GM20431 (cell line): Measurements from ENCODE around the gene UBTD1.
"Not testable (repeated sequence)": the region's sequence is repeated elsewhere in the genome, so short reads cannot be mapped to it uniquely, and the experiment has no call there.

Experiments
- in situ Hi-C: fragments of 300-500 bp; cut with MseI, MboI; formaldehyde crosslinking; loops from one replicate; pipeline ENCODE4 v1.15.0; 2020; ENCODE audit warnings: low sequenced_read_pairs; ENCODE audit not compliant: unreplicated experiment

Gene UBTD1

GRCh38 chr10:97554336-97554735, 55.6 kb downstream of the UBTD1 start:
- in situ Hi-C loops = not testable (repeated sequence)

GRCh38 chr10:97555541-97555940, 56.8 kb downstream of the UBTD1 start:
- in situ Hi-C loops = not testable (repeated sequence)

GRCh38 chr10:97560731-97561381, 62.1 kb downstream of the UBTD1 start:
- in situ Hi-C loops = not testable (repeated sequence)

GRCh38 chr10:97561386-97562077, 62.8 kb downstream of the UBTD1 start:
- in situ Hi-C loops = not testable (repeated sequence)

GRCh38 chr10:97562329-97562728, 63.6 kb downstream of the UBTD1 start:
- in situ Hi-C loops = not testable (repeated sequence)

- in situ Hi-C loops = no loop called here
Observed at GRCh38 chr10:97563337-97563736, 64.6 kb downstream of the UBTD1 start.

- in situ Hi-C loops = no loop called here
Observed at GRCh38 chr10:97564776-97565175, 66.1 kb downstream of the UBTD1 start.

- in situ Hi-C loops = no loop called here
Observed at GRCh38 chr10:97566336-97566996, 67.7 kb downstream of the UBTD1 start.

GRCh38 chr10:97567891-97568290, 69.2 kb downstream of the UBTD1 start:
- in situ Hi-C loops = no loop called here

- in situ Hi-C loops = no loop called here
Observed at GRCh38 chr10:97570146-97570788, 71.5 kb downstream of the UBTD1 start.

- in situ Hi-C loops = no loop called here
Observed at GRCh38 chr10:97570789-97571471, 72.2 kb downstream of the UBTD1 start.

- in situ Hi-C loops = no loop called here
Observed at GRCh38 chr10:97571622-97572021, 72.9 kb downstream of the UBTD1 start.

GRCh38 chr10:97572214-97572989, 73.7 kb downstream of the UBTD1 start, which contains the start of gene ANKRD2:
ANKRD2 (plus strand) TSS chr10:97572779; CDS start chr10:97572789, 10 bp downstream.
- in situ Hi-C loops = no loop called here

- in situ Hi-C loops = no loop called here
Observed at GRCh38 chr10:97573021-97573420, 74.3 kb downstream of the UBTD1 start.

- in situ Hi-C loops = no loop called here
Observed at GRCh38 chr10:97573672-97574071, 74.9 kb downstream of the UBTD1 start.

- in situ Hi-C loops = no loop called here
Observed at GRCh38 chr10:97574374-97575126, 75.8 kb downstream of the UBTD1 start.

GRCh38 chr10:97575127-97575668, 76.5 kb downstream of the UBTD1 start:
- in situ Hi-C loops = no loop called here

- in situ Hi-C loops = not testable (repeated sequence)
Observed at GRCh38 chr10:97576487-97576886, 77.8 kb downstream of the UBTD1 start.
